SU-DHL-6 (cell line): Measurements from ENCODE around the gene TET2.

Experiments
- H2AFZ ChIP-seq: fragments of 200-600 bp; sonication (generic); 2 replicates; pipeline ENCODE4 v1.6.1; 2014; ENCODE audit warnings: low read depth, mild to moderate bottlenecking, moderate library complexity, mixed read lengths, antibody characterized with exemption, low read length; ENCODE audit not compliant: severe bottlenecking
- H3F3A ChIP-seq: fragments of 200-600 bp; shearing (Covaris generic); 2 replicates; pipeline ENCODE4 v1.6.0; 2016; ENCODE audit warnings: antibody characterized with exemption, mild to moderate bottlenecking; ENCODE audit not compliant: insufficient read depth
- H3K27ac ChIP-seq: fragments of 200-600 bp; sonication (generic); 2 replicates; pipeline ENCODE4 v1.5.1; 2016; ENCODE audit warnings: low read depth, mild to moderate bottlenecking, low read length, moderate library complexity, mixed read lengths
- H3K27me3 ChIP-seq: fragments of 200-600 bp; sonication (generic), shearing (Covaris generic); 2 replicates; pipeline ENCODE4 v1.6.0; 2014; ENCODE audit warnings: mild to moderate bottlenecking, low read length
- H3K36me3 ChIP-seq: fragments of 200-600 bp; sonication (generic); 2 replicates; pipeline ENCODE4 v1.6.1; 2014; ENCODE audit warnings: mild to moderate bottlenecking, low read length, mixed read lengths
- H3K4me2 ChIP-seq: fragments of 300-600, 200-600 bp; shearing (Covaris generic), sonication (generic); 2 replicates; pipeline ENCODE4 v1.6.0; 2014; ENCODE audit warnings: low read length, low read depth, mild to moderate bottlenecking; ENCODE audit not compliant: poor library complexity, severe bottlenecking
- H3K4me3 ChIP-seq: fragments of 200-600 bp; sonication (generic); 2 replicates; pipeline ENCODE4 v1.5.1; 2014; ENCODE audit warnings: antibody characterized with exemption, low read length, mild to moderate bottlenecking, mixed read lengths; ENCODE audit not compliant: insufficient read depth, poor library complexity, severe bottlenecking
- H3K79me2 ChIP-seq: fragments of 200-600 bp; sonication (generic); 2 replicates; pipeline ENCODE4 v1.6.1; 2014; ENCODE audit warnings: mild to moderate bottlenecking, low read length, moderate library complexity; ENCODE audit not compliant: insufficient read depth
- H3K9ac ChIP-seq: fragments of 200-600 bp; sonication (generic); 2 replicates; pipeline ENCODE4 v1.7.0; 2014; ENCODE audit warnings: mild to moderate bottlenecking, low read length
- H3K9me2 ChIP-seq: fragments of 200-600 bp; sonication (generic); replicated peaks from 2 replicates; pipeline ENCODE4 v1.6.1; 2014; ENCODE audit warnings: low read length; ENCODE audit not compliant: insufficient read depth
- H3K9me3 ChIP-seq: fragments of 200-600 bp; sonication (generic); 2 replicates; pipeline ENCODE4 v1.6.1; 2014; ENCODE audit warnings: low read length, mixed read lengths; ENCODE audit not compliant: insufficient read depth
- H4K20me1 ChIP-seq: fragments of 200-600 bp; sonication (generic); 2 replicates; pipeline ENCODE4 v1.6.1; 2014; ENCODE audit warnings: low read depth, mild to moderate bottlenecking, antibody characterized with exemption, low read length, moderate library complexity, mixed read lengths
- EZH2phosphoT487 ChIP-seq: fragments of 200-600 bp; sonication (generic), shearing (Covaris generic); conservative IDR thresholded peaks from 2 replicates; pipeline ENCODE4 v1.6.1; 2018; ENCODE audit warnings: mild to moderate bottlenecking, antibody characterized with exemption, low read length, moderate library complexity, mixed read lengths
- TF ChIP-seq, protein P1 (sequence below): fragments of 200-600 bp; sonication (generic); IDR thresholded peaks from one replicate; pipeline ENCODE4 v1.5.1; 2017; ENCODE audit warnings: antibody characterized with exemption, mild to moderate bottlenecking, low read length, moderate library complexity; ENCODE audit not compliant: insufficient read depth, poor library complexity, severe bottlenecking

TET2 gene

DNA sequence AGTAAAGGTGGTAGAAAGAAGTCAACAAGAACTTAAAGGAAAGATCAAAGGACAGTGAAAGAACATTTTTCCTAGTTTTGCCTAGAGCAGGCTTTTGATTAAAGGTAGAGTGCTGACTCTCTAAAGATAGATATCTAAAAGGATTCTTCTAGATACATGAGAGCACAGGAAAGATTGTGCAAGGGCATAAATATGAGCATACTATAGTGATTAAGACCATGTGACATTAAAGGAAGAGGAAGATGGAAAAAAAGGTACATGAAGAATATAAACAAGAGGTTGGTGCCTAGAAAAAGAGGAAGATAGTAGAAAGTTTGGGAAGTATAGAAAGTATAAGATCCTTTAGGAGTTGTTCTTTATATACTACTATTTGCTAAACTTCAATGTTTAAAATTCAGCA lies 26.1 kb upstream of the TET2 start:
- Histone ChIP-seq H3K9me3 (no peaks in the 10 kb centered on the region), H3K27ac (no peak overlapping the region), H3K4me3 (no peak overlapping the region), H4K20me1 (no peaks in the 10 kb centered on the region), H3K79me2 (no peaks in the 10 kb centered on the region), H3F3A (no peaks in the 10 kb centered on the region), H3K27me3 (no peaks in the 10 kb centered on the region), H3K36me3 (no peaks in the 10 kb centered on the region), H3K9me2 (no peaks in the 10 kb centered on the region), H3K4me2 (no peak overlapping the region), H2AFZ (no peak overlapping the region), H3K9ac (no peak overlapping the region)
- TF ChIP-seq EZH2phosphoT487, result no peak
- TF ChIP-seq, protein P1, sequence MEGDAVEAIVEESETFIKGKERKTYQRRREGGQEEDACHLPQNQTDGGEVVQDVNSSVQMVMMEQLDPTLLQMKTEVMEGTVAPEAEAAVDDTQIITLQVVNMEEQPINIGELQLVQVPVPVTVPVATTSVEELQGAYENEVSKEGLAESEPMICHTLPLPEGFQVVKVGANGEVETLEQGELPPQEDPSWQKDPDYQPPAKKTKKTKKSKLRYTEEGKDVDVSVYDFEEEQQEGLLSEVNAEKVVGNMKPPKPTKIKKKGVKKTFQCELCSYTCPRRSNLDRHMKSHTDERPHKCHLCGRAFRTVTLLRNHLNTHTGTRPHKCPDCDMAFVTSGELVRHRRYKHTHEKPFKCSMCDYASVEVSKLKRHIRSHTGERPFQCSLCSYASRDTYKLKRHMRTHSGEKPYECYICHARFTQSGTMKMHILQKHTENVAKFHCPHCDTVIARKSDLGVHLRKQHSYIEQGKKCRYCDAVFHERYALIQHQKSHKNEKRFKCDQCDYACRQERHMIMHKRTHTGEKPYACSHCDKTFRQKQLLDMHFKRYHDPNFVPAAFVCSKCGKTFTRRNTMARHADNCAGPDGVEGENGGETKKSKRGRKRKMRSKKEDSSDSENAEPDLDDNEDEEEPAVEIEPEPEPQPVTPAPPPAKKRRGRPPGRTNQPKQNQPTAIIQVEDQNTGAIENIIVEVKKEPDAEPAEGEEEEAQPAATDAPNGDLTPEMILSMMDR, result no peak

DNA sequence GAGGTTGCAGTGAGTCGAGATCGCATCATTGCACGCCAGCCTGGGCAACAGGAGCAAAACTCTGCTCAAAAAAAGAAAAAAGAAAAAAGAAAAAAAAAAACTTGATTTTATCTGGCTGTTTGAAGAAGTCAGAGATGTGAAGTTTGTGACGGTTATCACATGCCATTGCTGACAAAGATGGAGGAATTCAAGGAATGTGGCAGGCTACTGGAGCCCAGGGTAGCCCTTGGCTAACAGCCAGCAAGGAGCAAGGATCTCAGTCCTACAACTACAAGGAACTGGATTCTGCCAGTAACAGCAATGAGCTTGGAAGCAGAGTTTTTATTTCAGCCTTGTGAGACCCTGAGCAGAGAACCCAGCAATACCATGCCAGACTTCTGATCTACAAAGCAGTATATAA lies 24.3 kb upstream of the TET2 start:
- Histone ChIP-seq H2AFZ (no peak overlapping the region), H3K9ac (no peak overlapping the region), H3K79me2 (no peaks in the 10 kb centered on the region), H3F3A (no peaks in the 10 kb centered on the region), H3K9me3 (no peaks in the 10 kb centered on the region), H3K4me3 (no peak overlapping the region), H4K20me1 (no peaks in the 10 kb centered on the region), H3K9me2 (no peaks in the 10 kb centered on the region), H3K36me3 (no peaks in the 10 kb centered on the region), H3K27me3 (no peaks in the 10 kb centered on the region), H3K27ac (no peak overlapping the region), H3K4me2 (no peak overlapping the region)
- TF ChIP-seq, protein P1, result no peak
- TF ChIP-seq EZH2phosphoT487, result no peak

DNA sequence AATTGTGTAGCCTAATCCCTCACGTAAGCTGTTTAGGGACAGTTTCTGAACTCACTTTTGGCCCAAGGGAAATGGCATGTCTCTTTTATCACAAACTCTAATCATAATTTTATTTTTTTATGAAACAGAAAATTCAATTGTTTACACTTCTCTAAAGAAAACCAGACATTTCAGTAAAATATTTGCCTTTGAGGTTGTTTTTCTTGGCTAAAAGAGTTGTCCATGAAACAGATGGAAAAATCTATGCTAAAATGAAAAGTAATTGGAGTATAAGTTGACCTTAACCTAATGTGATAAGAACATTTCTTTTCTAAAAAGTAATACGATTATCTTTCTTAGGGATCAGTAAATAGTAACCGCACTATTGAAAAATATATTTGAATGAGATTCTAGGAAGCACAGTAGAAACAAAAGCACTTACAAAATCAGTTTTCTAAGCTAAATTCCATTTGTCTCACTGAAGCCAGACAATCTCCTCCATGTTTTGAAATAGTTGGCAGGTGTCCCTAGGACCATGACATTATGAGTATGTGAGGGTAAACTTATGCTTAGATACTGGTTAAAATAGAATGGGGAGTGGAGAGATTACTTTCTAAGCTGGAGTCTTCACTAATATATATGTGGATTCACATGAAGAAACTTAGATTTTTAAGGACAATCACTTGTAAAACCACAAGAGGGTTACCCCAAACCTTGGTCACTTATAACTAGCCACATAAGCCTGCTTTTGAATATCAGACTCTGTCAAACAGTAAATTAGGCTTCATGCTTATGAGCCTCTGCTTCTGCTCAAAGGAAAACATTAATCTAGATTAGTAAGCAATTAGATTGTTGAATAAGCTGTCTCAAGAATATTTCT lies 20.1 kb upstream of the TET2 start:
- Histone ChIP-seq H2AFZ (no peak overlapping the region), H3F3A (no peaks in the 10 kb centered on the region), H3K27ac (no peak overlapping the region), H3K9me3 (no peaks in the 10 kb centered on the region), H4K20me1 (no peaks in the 10 kb centered on the region), H3K9ac (no peak overlapping the region), H3K4me2 (no peak overlapping the region), H3K27me3 (no peaks in the 10 kb centered on the region), H3K79me2 (no peaks in the 10 kb centered on the region), H3K4me3 (no peak overlapping the region), H3K9me2 (no peaks in the 10 kb centered on the region), H3K36me3 (no peaks in the 10 kb centered on the region)
- TF ChIP-seq, protein P1, result no peak
- TF ChIP-seq EZH2phosphoT487, result no peak
